ENCODE measurements around the gene DNAJB7. TPM values are rescaled to one million over a fixed set of nuclear protein-coding genes. Genes with fewer than 3 reads are reported as not detected.
"Not testable (repeated sequence)": the region's sequence is repeated elsewhere in the genome, so short reads cannot be mapped to it uniquely, and the experiment has no call there.

Gene DNAJB7
- polyA plus RNA-seq, 3 donors = not detected

- no peak for DNase-seq
- Mint-ChIP-seq H3K4me3 (no peak overlapping the region), H3K9me3 (no peaks in the 10 kb centered on the region), H3K27me3 (ENCODE audit: low read depth in 3 of 3) (no peaks in the 10 kb centered on the region), H3K36me3 (peaks cover 17 to 22% of the 10 kb centered on the region in 2 donors), H3K27ac (peak overlapping the region in 3 of 7 donors; percentile 31 to 63 (median 46)), H3K4me1 (peaks cover 23% of the 10 kb centered on the region)
- H4K20me1 ChIP-seq (ENCODE audit: insufficient read depth, low read length) = peaks cover 14% of the 10 kb centered on the region
- H3K27ac ChIP-seq (ENCODE audit: low read depth in 1 of 2, low read length in 2 of 2) = peak overlapping the region in 1 of 2 donors; percentile 97
- peaks cover 16 to 30% of the 10 kb centered on the region in 2 donors for H3K36me3 ChIP-seq (replicated peaks in 1 of 2; ENCODE audit: control insufficient read depth in 1 of 2, insufficient read depth in 2 of 2, low read length in 2 of 2)
- TF ChIP-seq CTCF (IDR thresholded peaks at IDR 0.05) = no peak
- H3K4me1 ChIP-seq (ENCODE audit: control insufficient read depth in 1 of 2, insufficient read depth in 2 of 2, low read length in 2 of 2) = peaks cover 18 to 28% of the 10 kb centered on the region in 2 donors
- H2AFZ ChIP-seq (ENCODE audit: insufficient read depth, low read depth, low read length, poor library complexity, severe bottlenecking) = no peak overlapping the region
- no peaks in the 10 kb centered on the region for H3K9me3 ChIP-seq (replicated peaks in 1 of 2; ENCODE audit: control insufficient read depth in 1 of 2, insufficient read depth in 1 of 2, low read length in 2 of 2)
- no peaks in the 10 kb centered on the region for H3K27me3 ChIP-seq (ENCODE audit: control insufficient read depth in 2 of 2, insufficient read depth in 2 of 2, low read length in 2 of 2)
- H3K4me3 ChIP-seq (replicated peaks in 1 of 3; ENCODE audit: low read depth in 2 of 3, low read length in 3 of 3) = no peak overlapping the region
- no peak overlapping the region for H3K4me2 ChIP-seq (replicated peaks; ENCODE audit: extremely low read depth, low read length, poor library complexity, severe bottlenecking)
- no CpG with 5 or more reads among the region's 3 CpGs for WGBS (ENCODE audit: insufficient coverage)
- no peak overlapping the region for H3K9ac ChIP-seq (ENCODE audit: insufficient read depth, low read length, poor library complexity, severe bottlenecking)
- intact Hi-C loops (cut with micrococcal nuclease) = no loop called here
- H3K79me2 ChIP-seq (ENCODE audit: insufficient read depth, low read length) = peaks cover 89% of the 10 kb centered on the region
These were observed 8.0 kb downstream of the DNAJB7 start for GRCh38 chr22:40853961-40854360.

GRCh38 chr22:40853333-40853732 is 8.6 kb downstream of the DNAJB7 start:
- Mint-ChIP-seq H3K36me3 (peaks cover 21 to 23% of the 10 kb centered on the region in 2 donors), H3K27me3 (ENCODE audit: low read depth in 3 of 3) (no peaks in the 10 kb centered on the region), H3K27ac (peak overlapping the region in 2 of 7 donors; percentile 31 to 63), H3K4me3 (no peak overlapping the region), H3K9me3 (no peaks in the 10 kb centered on the region), H3K4me1 (peaks cover 23% of the 10 kb centered on the region)
- Histone ChIP-seq H2AFZ (ENCODE audit: insufficient read depth, low read depth, low read length, poor library complexity, severe bottlenecking) (no peak overlapping the region), H3K79me2 (ENCODE audit: insufficient read depth, low read length) (peaks cover 83% of the 10 kb centered on the region), H3K4me3 (replicated peaks in 1 of 3; ENCODE audit: low read depth in 2 of 3, low read length in 3 of 3) (no peak overlapping the region), H3K27me3 (ENCODE audit: control insufficient read depth in 2 of 2, insufficient read depth in 2 of 2, low read length in 2 of 2) (no peaks in the 10 kb centered on the region), H3K9me3 (replicated peaks in 1 of 2; ENCODE audit: control insufficient read depth in 1 of 2, insufficient read depth in 1 of 2, low read length in 2 of 2) (no peaks in the 10 kb centered on the region), H4K20me1 (ENCODE audit: insufficient read depth, low read length) (peaks cover 14% of the 10 kb centered on the region), H3K36me3 (replicated peaks in 1 of 2; ENCODE audit: control insufficient read depth in 1 of 2, insufficient read depth in 2 of 2, low read length in 2 of 2) (peaks cover 22 to 36% of the 10 kb centered on the region in 2 donors), H3K27ac (ENCODE audit: low read depth in 1 of 2, low read length in 2 of 2) (no peak overlapping the region), H3K4me1 (ENCODE audit: control insufficient read depth in 1 of 2, insufficient read depth in 2 of 2, low read length in 2 of 2) (peaks cover 18 to 28% of the 10 kb centered on the region in 2 donors), H3K4me2 (replicated peaks; ENCODE audit: extremely low read depth, low read length, poor library complexity, severe bottlenecking) (no peak overlapping the region), H3K9ac (ENCODE audit: insufficient read depth, low read length, poor library complexity, severe bottlenecking) (no peak overlapping the region)
- intact Hi-C loops (cut with micrococcal nuclease) = no loop called here
- 100% methylated on average over 1 of the region's 1 CpG for WGBS (ENCODE audit: insufficient coverage)
- no peak for DNase-seq
- no peak for TF ChIP-seq CTCF (IDR thresholded peaks at IDR 0.05)

- not testable (repeated sequence) for H3K9me3 ChIP-seq (replicated peaks in 1 of 2; ENCODE audit: control insufficient read depth in 1 of 2, insufficient read depth in 1 of 2, low read length in 2 of 2); H3K27ac Mint-ChIP-seq; H2AFZ ChIP-seq (ENCODE audit: insufficient read depth, low read depth, low read length, poor library complexity, severe bottlenecking); H4K20me1 ChIP-seq (ENCODE audit: insufficient read depth, low read length); H3K4me1 ChIP-seq (ENCODE audit: control insufficient read depth in 1 of 2, insufficient read depth in 2 of 2, low read length in 2 of 2); H3K27me3 ChIP-seq (ENCODE audit: control insufficient read depth in 2 of 2, insufficient read depth in 2 of 2, low read length in 2 of 2); H3K4me3 Mint-ChIP-seq; H3K27me3 Mint-ChIP-seq (ENCODE audit: low read depth in 3 of 3); H3K9me3 Mint-ChIP-seq; DNase-seq; H3K4me3 ChIP-seq (replicated peaks in 1 of 3; ENCODE audit: low read depth in 2 of 3, low read length in 3 of 3); H3K4me2 ChIP-seq (replicated peaks; ENCODE audit: extremely low read depth, low read length, poor library complexity, severe bottlenecking); H3K9ac ChIP-seq (ENCODE audit: insufficient read depth, low read length, poor library complexity, severe bottlenecking); H3K4me1 Mint-ChIP-seq; H3K27ac ChIP-seq (ENCODE audit: low read depth in 1 of 2, low read length in 2 of 2)
- Histone ChIP-seq H3K36me3 (replicated peaks in 1 of 2; ENCODE audit: control insufficient read depth in 1 of 2, insufficient read depth in 2 of 2, low read length in 2 of 2) (peaks cover 78 to 98% of the 10 kb centered on the region in 2 donors), H3K79me2 (ENCODE audit: insufficient read depth, low read length) (peaks cover 20% of the 10 kb centered on the region)
- 94% methylated on average over 6 of the region's 11 CpGs for WGBS (ENCODE audit: insufficient coverage)
- peaks cover 66 to 85% of the 10 kb centered on the region in 2 donors for H3K36me3 Mint-ChIP-seq
- intact Hi-C loops (cut with micrococcal nuclease) = loop anchor here in 1 of 2 donors (10.0 kb wide), 1 partner anchor 309 kb away; no protein-coding TSS in a partner anchor
These were observed 16.1 kb downstream of the DNAJB7 start for GRCh38 chr22:40845816-40846215.

Measured in CD14-positive monocyte (primary cell).